Kidney (tissue), 14 donors: ENCODE data around the gene ST8SIA1. TPM values are rescaled to one million over a fixed set of nuclear protein-coding genes. Genes with fewer than 3 reads are reported as not detected.

Experiments used
- DNase-seq, 5 donors: peaks; one replicate each; pipeline ENCODE4 v3.0.0-alpha.2; 2013 to 2020
- FAIRE-seq: peaks from 2 replicates; lab custom pipeline; 2012; peaks lifted over from hg19 to GRCh38; lab: Jason Lieb, UNC
- H3K27ac ChIP-seq, 2 donors: one replicate each; pipeline ENCODE4 v1.7.0; 2013; ENCODE audit warnings: low read depth in 2 of 2, low read length in 2 of 2, inconsistent platforms in 1 of 2
- H3K27me3 ChIP-seq: one replicate; pipeline ENCODE4 v1.7.1; 2013; ENCODE audit warnings: low read length, inconsistent platforms; ENCODE audit not compliant: control insufficient read depth, insufficient read depth
- H3K36me3 ChIP-seq, 3 donors: one replicate each; pipeline versions ENCODE4 v1.7.0 to v1.7.1; 2013; ENCODE audit warnings: low read length in 3 of 3, control low read depth in 1 of 3, inconsistent platforms in 1 of 3; ENCODE audit not compliant: insufficient read depth in 3 of 3, control insufficient read depth in 2 of 3
- H3K4me1 ChIP-seq, 3 donors: one replicate each; pipeline versions ENCODE4 v1.7.0 to v1.7.1; 2013; ENCODE audit warnings: low read length in 3 of 3, inconsistent platforms in 1 of 3, low read depth in 1 of 3; ENCODE audit not compliant: control insufficient read depth in 2 of 3, insufficient read depth in 2 of 3
- H3K4me3 ChIP-seq, 3 donors: one replicate each; pipeline versions ENCODE4 v1.7.0 to v1.8.1; 2013; ENCODE audit warnings: low read length in 3 of 3, control low read depth in 1 of 3, inconsistent platforms in 1 of 3
- H3K9ac ChIP-seq, 3 donors: one replicate each; pipeline versions ENCODE4 v1.7.0 to v1.7.1; 2013; ENCODE audit warnings: low read length in 3 of 3, control low read depth in 1 of 3, inconsistent platforms in 1 of 3
- H3K9me3 ChIP-seq, 3 donors: one replicate each; pipeline versions ENCODE4 v1.7.0 to v1.7.1; 2013; ENCODE audit warnings: low read length in 3 of 3, control low read depth in 1 of 3, inconsistent platforms in 1 of 3; ENCODE audit not compliant: control insufficient read depth in 2 of 3, insufficient read depth in 1 of 3
- intact Hi-C: fragments of 100-400 bp; cut with DNase I; formaldehyde crosslinking; loops from one replicate; pipeline ENCODE4 v1.11.1; 2022
- polyA plus RNA-seq: library from polyadenylated mRNA; stranded (reverse); fragments of 350-450 nt; fragmentation: Illumina TruSeq; extraction: RNeasy Lipid Tissue Mini Kit (QIAGEN cat#74804); gene quantifications from one replicate; pipeline ENCODE4 v1.2.3, GENCODE V29; 2014; ENCODE audit warnings: low read depth, low replicate concordance; ENCODE audit not compliant: insufficient read depth
- total RNA-seq: library from RNA; stranded (reverse); fragmentation: NEBNext Ultra II Directional; extraction: Animal tissue kit (Norgen Biotek cat#: 25700); gene quantifications from one replicate; pipeline ENCODE4 v1.2.1, GENCODE V29; 2021
- TF ChIP-seq, protein P1 (sequence below): IDR thresholded peaks from 3 replicates; pipeline ENCODE4 v1.5.1; 2012; ENCODE audit warnings: mild to moderate bottlenecking, moderate library complexity, borderline replicate concordance; ENCODE audit not compliant: insufficient read depth; ENCODE audit errors: extremely low read depth
- donor health status: control.
- donor health status: control.
- donor health status: control.
- donor health status: control.
- donor health status: control.
- donor health status: DM: yes; HTN: yes; CAD: no.
- donor health status: Normal renal cell carcinoma (clear cell type).

ST8SIA1 gene
- total and polyA plus RNA-seq, 2 donors from 2014 or later = 2.8 to 4.7 TPM

GRCh38 chr12:22229652-22230279, 104.7 kb downstream of the ST8SIA1 start:
- Histone ChIP-seq H3K4me3 (no peak overlapping the region), H3K27ac (no peak overlapping the region), H3K9ac (no peak overlapping the region), H3K27me3 (no peaks in the 10 kb centered on the region), H3K4me1 (no peaks in the 10 kb centered on the region), H3K9me3 (no peaks in the 10 kb centered on the region), H3K36me3 (no peaks in the 10 kb centered on the region)
- FAIRE-seq (no peak), DNase-seq (no peak)
- intact Hi-C loops = no loop called here
- TF ChIP-seq, protein P1, sequence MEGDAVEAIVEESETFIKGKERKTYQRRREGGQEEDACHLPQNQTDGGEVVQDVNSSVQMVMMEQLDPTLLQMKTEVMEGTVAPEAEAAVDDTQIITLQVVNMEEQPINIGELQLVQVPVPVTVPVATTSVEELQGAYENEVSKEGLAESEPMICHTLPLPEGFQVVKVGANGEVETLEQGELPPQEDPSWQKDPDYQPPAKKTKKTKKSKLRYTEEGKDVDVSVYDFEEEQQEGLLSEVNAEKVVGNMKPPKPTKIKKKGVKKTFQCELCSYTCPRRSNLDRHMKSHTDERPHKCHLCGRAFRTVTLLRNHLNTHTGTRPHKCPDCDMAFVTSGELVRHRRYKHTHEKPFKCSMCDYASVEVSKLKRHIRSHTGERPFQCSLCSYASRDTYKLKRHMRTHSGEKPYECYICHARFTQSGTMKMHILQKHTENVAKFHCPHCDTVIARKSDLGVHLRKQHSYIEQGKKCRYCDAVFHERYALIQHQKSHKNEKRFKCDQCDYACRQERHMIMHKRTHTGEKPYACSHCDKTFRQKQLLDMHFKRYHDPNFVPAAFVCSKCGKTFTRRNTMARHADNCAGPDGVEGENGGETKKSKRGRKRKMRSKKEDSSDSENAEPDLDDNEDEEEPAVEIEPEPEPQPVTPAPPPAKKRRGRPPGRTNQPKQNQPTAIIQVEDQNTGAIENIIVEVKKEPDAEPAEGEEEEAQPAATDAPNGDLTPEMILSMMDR = no peak

DNA sequence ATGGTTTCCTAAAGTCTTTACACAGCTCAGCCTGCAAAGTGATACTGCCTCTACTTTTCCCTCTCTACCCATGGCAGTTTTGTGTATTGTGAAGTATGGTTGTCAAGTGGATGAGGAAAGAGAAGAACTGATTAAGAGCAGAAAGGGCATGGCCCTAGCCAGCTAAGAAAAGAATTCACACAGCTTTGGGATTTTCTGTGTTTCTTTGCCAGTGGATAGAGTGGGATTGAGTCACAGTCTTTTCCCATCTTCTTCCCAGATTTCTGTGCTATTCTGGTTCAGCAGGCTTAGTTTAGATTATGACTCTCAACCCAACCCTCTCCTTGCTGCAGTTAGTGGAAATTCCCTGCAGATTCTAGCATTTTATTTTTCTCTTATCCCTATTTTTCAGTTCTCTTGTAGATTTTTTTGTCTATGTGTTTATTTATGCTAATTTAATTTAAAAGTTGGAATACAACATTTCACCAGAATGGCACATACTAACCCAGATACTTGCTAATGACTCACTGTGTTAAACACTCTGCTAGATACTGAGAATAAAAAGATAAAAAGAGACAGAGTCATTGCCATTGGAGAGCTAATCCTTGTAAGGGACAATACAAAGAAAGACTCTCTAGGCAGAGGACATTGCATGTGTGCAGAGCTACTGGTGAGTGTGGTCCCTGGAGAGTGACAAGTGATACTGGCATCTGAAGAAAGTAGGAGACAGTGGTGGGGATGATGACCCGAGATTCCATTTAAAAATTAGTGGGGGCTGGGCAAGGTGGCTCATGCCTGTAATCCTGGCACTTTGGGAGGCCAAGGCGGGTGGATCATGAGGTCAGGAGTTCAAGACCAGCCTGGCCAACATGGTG, 106.3 kb downstream of the ST8SIA1 start:
- Histone ChIP-seq H3K27ac (no peak overlapping the region), H3K9ac (no peak overlapping the region), H3K9me3 (no peaks in the 10 kb centered on the region), H3K36me3 (no peaks in the 10 kb centered on the region), H3K4me3 (no peak overlapping the region), H3K27me3 (no peaks in the 10 kb centered on the region), H3K4me1 (no peaks in the 10 kb centered on the region)
- intact Hi-C loops = no loop called here
- TF ChIP-seq, protein P1 = no peak
- no peak for DNase-seq
- no peak for FAIRE-seq

GRCh38 chr12:22223356-22223755, 111.2 kb downstream of the ST8SIA1 start:
- FAIRE-seq = no peak
- H3K4me1 ChIP-seq = no peaks in the 10 kb centered on the region
- H3K9me3 ChIP-seq = no peaks in the 10 kb centered on the region
- no peaks in the 10 kb centered on the region for H3K36me3 ChIP-seq
- DNase-seq = no peak
- H3K27ac ChIP-seq = no peak overlapping the region
- H3K27me3 ChIP-seq = no peaks in the 10 kb centered on the region
- no peak overlapping the region for H3K4me3 ChIP-seq
- TF ChIP-seq, protein P1 = no peak
- intact Hi-C loops = no loop called here
- H3K9ac ChIP-seq = no peak overlapping the region
